ENCODE measurements around the gene MRPL55.

Gene MRPL55

GRCh38 chr1:228107636-228108035, 1.5 kb downstream of the MRPL55 start:
- H3K4me3 Mint-ChIP-seq: peak overlapping the region; percentile 84 to 89
- DNase-seq (no peak), ATAC-seq (replicated peaks) (no peak)
- H3K27ac Mint-ChIP-seq: no peak overlapping the region
- peaks cover 30% of the 10 kb centered on the region for H3K36me3 Mint-ChIP-seq (ENCODE audit: insufficient read depth)
- no peaks in the 10 kb centered on the region for H3K27me3 Mint-ChIP-seq
- H3K9me3 Mint-ChIP-seq: no peaks in the 10 kb centered on the region
- peaks cover 13 to 20% of the 10 kb centered on the region in 2 donors for H3K4me1 Mint-ChIP-seq (ENCODE audit: low read depth in 2 of 2)

- Mint-ChIP-seq H3K36me3 (ENCODE audit: insufficient read depth) (peaks cover 38% of the 10 kb centered on the region), H3K4me1 (ENCODE audit: low read depth in 2 of 2) (peaks cover 13 to 20% of the 10 kb centered on the region in 2 donors), H3K27ac (no peak overlapping the region), H3K4me3 (no peak overlapping the region), H3K9me3 (no peaks in the 10 kb centered on the region), H3K27me3 (no peaks in the 10 kb centered on the region)
- ATAC-seq (replicated peaks) (no peak), DNase-seq (no peak)
Measured at GRCh38 chr1:228106800-228107054, 2.4 kb downstream of the MRPL55 start.

- Mint-ChIP-seq H3K27ac (peak overlapping the region in 1 of 2 donors; percentile 8), H3K4me3 (peak overlapping the region in 1 of 2 donors; percentile 27), H3K27me3 (no peaks in the 10 kb centered on the region), H3K4me1 (ENCODE audit: low read depth in 2 of 2) (peaks cover 19 to 26% of the 10 kb centered on the region in 2 donors), H3K36me3 (ENCODE audit: insufficient read depth) (peaks cover 43% of the 10 kb centered on the region), H3K9me3 (no peaks in the 10 kb centered on the region)
- ATAC-seq (replicated peaks): no peak
- no peak for DNase-seq
Measured at GRCh38 chr1:228105996-228106799, 2.9 kb downstream of the MRPL55 start.

- H3K4me3 Mint-ChIP-seq: peak overlapping the region in 1 of 2 donors; percentile 92
- DNase-seq (no peak), ATAC-seq (replicated peaks) (no peak)
- H3K9me3 Mint-ChIP-seq: no peaks in the 10 kb centered on the region
- H3K27me3 Mint-ChIP-seq: no peaks in the 10 kb centered on the region
- H3K27ac Mint-ChIP-seq: peak overlapping the region in 1 of 2 donors; percentile 17
- peaks cover 22 to 26% of the 10 kb centered on the region in 2 donors for H3K4me1 Mint-ChIP-seq (ENCODE audit: low read depth in 2 of 2)
- peaks cover 51% of the 10 kb centered on the region for H3K36me3 Mint-ChIP-seq (ENCODE audit: insufficient read depth)
Measured at GRCh38 chr1:228105270-228105995, 3.7 kb downstream of the MRPL55 start.

- Mint-ChIP-seq H3K4me3 (peak overlapping the region; percentile 58 to 92), H3K4me1 (ENCODE audit: low read depth in 2 of 2) (peaks cover 18 to 22% of the 10 kb centered on the region in 2 donors), H3K27ac (peak overlapping the region in 1 of 2 donors; percentile 96), H3K27me3 (no peaks in the 10 kb centered on the region), H3K9me3 (no peaks in the 10 kb centered on the region), H3K36me3 (ENCODE audit: insufficient read depth) (peaks cover 58% of the 10 kb centered on the region)
- DNase-seq: no peak
- no peak for ATAC-seq (replicated peaks)
Measured at GRCh38 chr1:228104526-228105269, 4.4 kb downstream of the MRPL55 start.

- Mint-ChIP-seq H3K4me3 (peak within 1 kb of the TSS; percentile 91 to 92), H3K27me3 (no peaks in the 10 kb centered on the region), H3K4me1 (ENCODE audit: low read depth in 2 of 2) (peaks cover 14 to 21% of the 10 kb centered on the region in 2 donors), H3K9me3 (no peaks in the 10 kb centered on the region), H3K36me3 (ENCODE audit: insufficient read depth) (peaks cover 68% of the 10 kb centered on the region), H3K27ac (peak within 1 kb of the TSS; percentile 94 to 96)
- ATAC-seq (replicated peaks) (peak; percentile 71), DNase-seq (peak; percentile 89 to 92 (median 91))
Measured at GRCh38 chr1:228102791-228103620, 6.1 kb downstream of the MRPL55 start, which contains the start of gene C1orf35. Gene C1orf35, minus strand, starts transcription at chr1:228103325. Its CDS starts 98 bp downstream, at chr1:228103227.

- Mint-ChIP-seq H3K4me3 (peak overlapping the region; percentile 91 to 92), H3K36me3 (ENCODE audit: insufficient read depth) (peaks cover 76% of the 10 kb centered on the region), H3K9me3 (no peaks in the 10 kb centered on the region), H3K27ac (peak overlapping the region; percentile 79 to 81), H3K27me3 (no peaks in the 10 kb centered on the region), H3K4me1 (ENCODE audit: low read depth in 2 of 2) (peaks cover 18 to 29% of the 10 kb centered on the region in 2 donors)
- ATAC-seq (replicated peaks): peak; percentile 59
- peak; percentile 53 to 60 (median 57) for DNase-seq
Measured at GRCh38 chr1:228101994-228102790, 6.9 kb downstream of the MRPL55 start.

- peaks cover 18 to 30% of the 10 kb centered on the region in 2 donors for H3K4me1 Mint-ChIP-seq (ENCODE audit: low read depth in 2 of 2)
- peaks cover 79% of the 10 kb centered on the region for H3K36me3 Mint-ChIP-seq (ENCODE audit: insufficient read depth)
- H3K9me3 Mint-ChIP-seq: no peaks in the 10 kb centered on the region
- DNase-seq (peak in 2 of 3 experiments; percentile 29 to 33), ATAC-seq (replicated peaks) (peak; percentile 31)
- H3K27ac Mint-ChIP-seq: peak overlapping the region; percentile 79 to 81
- no peaks in the 10 kb centered on the region for H3K27me3 Mint-ChIP-seq
- peak overlapping the region; percentile 91 to 92 for H3K4me3 Mint-ChIP-seq
Measured at GRCh38 chr1:228101614-228101993, 7.5 kb downstream of the MRPL55 start.

GRCh38 chr1:228100822-228101613, 8.1 kb downstream of the MRPL55 start:
- Mint-ChIP-seq H3K4me1 (ENCODE audit: low read depth in 2 of 2) (peaks cover 18 to 33% of the 10 kb centered on the region in 2 donors), H3K36me3 (ENCODE audit: insufficient read depth) (peaks cover 83% of the 10 kb centered on the region)

GRCh38 chr1:228099331-228099732, 9.8 kb downstream of the MRPL55 start:
- DNase-seq (no peak), ATAC-seq (replicated peaks) (no peak)
- Mint-ChIP-seq H3K9me3 (no peaks in the 10 kb centered on the region), H3K27me3 (no peaks in the 10 kb centered on the region), H3K27ac (peak overlapping the region; percentile 76 to 80), H3K36me3 (ENCODE audit: insufficient read depth) (peaks cover 87% of the 10 kb centered on the region), H3K4me1 (ENCODE audit: low read depth in 2 of 2) (peaks cover 34 to 47% of the 10 kb centered on the region in 2 donors), H3K4me3 (peak overlapping the region in 1 of 2 donors; percentile 24)

More at GRCh38 chr1:228100822-228101613, 8.1 kb downstream of the MRPL55 start:
- ATAC-seq (replicated peaks) (no peak), DNase-seq (no peak)
- peak overlapping the region; percentile 91 to 92 for H3K4me3 Mint-ChIP-seq
- peak overlapping the region; percentile 79 to 81 for H3K27ac Mint-ChIP-seq
- no peaks in the 10 kb centered on the region for H3K9me3 Mint-ChIP-seq
- no peaks in the 10 kb centered on the region for H3K27me3 Mint-ChIP-seq

- ATAC-seq (replicated peaks): no peak
- Mint-ChIP-seq H3K36me3 (ENCODE audit: insufficient read depth) (peaks cover 94% of the 10 kb centered on the region), H3K4me1 (ENCODE audit: low read depth in 2 of 2) (peaks cover 34 to 42% of the 10 kb centered on the region in 2 donors), H3K9me3 (no peaks in the 10 kb centered on the region), H3K27ac (peak overlapping the region; percentile 80 to 85), H3K27me3 (no peaks in the 10 kb centered on the region), H3K4me3 (no peak overlapping the region)
- no peak for DNase-seq
Measured at GRCh38 chr1:228098323-228098931, 10.7 kb downstream of the MRPL55 start.

All from effector memory CD8-positive, alpha-beta T cell (primary cell).